HFFc6 (cell line): ENCODE measurements around the gene TLCD3B. TPM values are rescaled to one million over a fixed set of nuclear protein-coding genes. Genes with fewer than 3 reads are reported as not detected.
"Not testable (repeated sequence)": the region's sequence is repeated elsewhere in the genome, so short reads cannot be mapped to it uniquely, and the experiment has no call there.

Source experiments
- DNase-seq: peaks from one replicate; pipeline ENCODE4 v3.0.0-alpha.2; 2018
- H3K27ac Mint-ChIP-seq: 2 replicates; pipeline ENCODE4 v1.8.0; 2020; ENCODE audit warnings: mild to moderate bottlenecking, mixed read lengths
- H3K27me3 Mint-ChIP-seq: 2 replicates; pipeline ENCODE4 v1.8.0; 2021; ENCODE audit warnings: mild to moderate bottlenecking, moderate library complexity, mixed read lengths; ENCODE audit not compliant: insufficient read depth
- H3K36me3 Mint-ChIP-seq: 2 replicates; pipeline ENCODE4 v1.8.0; 2021; ENCODE audit warnings: low read depth, mixed read lengths
- H3K4me1 Mint-ChIP-seq: 2 replicates; pipeline ENCODE4 v1.8.0; 2020; ENCODE audit warnings: low read depth, mixed read lengths
- H3K4me3 Mint-ChIP-seq: 2 replicates; pipeline ENCODE4 v1.8.0; 2020; ENCODE audit warnings: mild to moderate bottlenecking, moderate library complexity, mixed read lengths
- H3K9me3 Mint-ChIP-seq: 2 replicates; pipeline ENCODE4 v1.8.0; 2020; ENCODE audit warnings: mild to moderate bottlenecking, mixed read lengths
- CTCF ChIP-seq: fragments of 200-600 bp; sonication (generic); IDR thresholded peaks from 2 replicates; pipeline ENCODE4 v1.5.0; 2021; ENCODE audit warnings: antibody characterized with exemption, mild to moderate bottlenecking
- total RNA-seq, 6 experiments: library from RNA; stranded (reverse); fragmentation: NEBNext Ultra II Directional; extraction: Animal tissue kit (Norgen Biotek cat#: 25700); gene quantifications; 2 replicates in 1 of 6; 3 replicates in 5 of 6; pipeline ENCODE4 v1.2.3, GENCODE V29; 2021

TLCD3B gene
- total RNA-seq, 6 experiments from 2014 or later = 0.28 to 0.39 (median 0.33) TPM; not detected in 2

GRCh38 chr16:30018731-30019158, 12.3 kb downstream of the TLCD3B start:
- Mint-ChIP-seq H3K4me3 (no peak overlapping the region), H3K4me1 (peaks cover 18% of the 10 kb centered on the region), H3K27me3 (peaks cover 7% of the 10 kb centered on the region), H3K9me3 (no peaks in the 10 kb centered on the region), H3K27ac (no peak overlapping the region), H3K36me3 (no peaks in the 10 kb centered on the region)
- DNase-seq = peak; percentile 21
- TF ChIP-seq CTCF = no peak

GRCh38 chr16:30017937-30018336, 13.1 kb downstream of the TLCD3B start:
- H3K4me1 Mint-ChIP-seq = peaks cover 18% of the 10 kb centered on the region
- H3K36me3 Mint-ChIP-seq, DNase-seq, H3K27ac Mint-ChIP-seq, H3K4me3 Mint-ChIP-seq, H3K9me3 Mint-ChIP-seq, H3K27me3 Mint-ChIP-seq: not testable (repeated sequence)

GRCh38 chr16:30017277-30017656, 13.8 kb downstream of the TLCD3B start:
- no peak overlapping the region for H3K27ac Mint-ChIP-seq
- H3K9me3 Mint-ChIP-seq = no peaks in the 10 kb centered on the region
- H3K4me3 Mint-ChIP-seq = no peak overlapping the region
- no peak for TF ChIP-seq CTCF
- peaks cover 18% of the 10 kb centered on the region for H3K4me1 Mint-ChIP-seq
- no peaks in the 10 kb centered on the region for H3K36me3 Mint-ChIP-seq
- H3K27me3 Mint-ChIP-seq = peaks cover 3% of the 10 kb centered on the region
- no peak for DNase-seq

GRCh38 chr16:30016555-30017276, 14.4 kb downstream of the TLCD3B start:
- H3K9me3 Mint-ChIP-seq = no peaks in the 10 kb centered on the region
- no peaks in the 10 kb centered on the region for H3K36me3 Mint-ChIP-seq
- no peak for DNase-seq
- no peak overlapping the region for H3K27ac Mint-ChIP-seq
- H3K27me3 Mint-ChIP-seq = peaks cover 8% of the 10 kb centered on the region
- TF ChIP-seq CTCF = no peak
- H3K4me1 Mint-ChIP-seq = peaks cover 18% of the 10 kb centered on the region
- no peak overlapping the region for H3K4me3 Mint-ChIP-seq

GRCh38 chr16:30015450-30015849, 15.6 kb downstream of the TLCD3B start:
- not testable (repeated sequence) for H3K9me3 Mint-ChIP-seq, H3K27ac Mint-ChIP-seq, H3K27me3 Mint-ChIP-seq, DNase-seq, H3K36me3 Mint-ChIP-seq, H3K4me3 Mint-ChIP-seq
- peaks cover 13% of the 10 kb centered on the region for H3K4me1 Mint-ChIP-seq

- H3K4me3 Mint-ChIP-seq, H3K27ac Mint-ChIP-seq, H3K9me3 Mint-ChIP-seq, H3K4me1 Mint-ChIP-seq, DNase-seq, H3K36me3 Mint-ChIP-seq: not testable (repeated sequence)
- H3K27me3 Mint-ChIP-seq = peaks cover 22% of the 10 kb centered on the region
These were observed 18.5 kb downstream of the TLCD3B start for GRCh38 chr16:30012598-30012997.

GRCh38 chr16:30011714-30012504, 19.2 kb downstream of the TLCD3B start:
- Mint-ChIP-seq H3K27me3 (peaks cover 21% of the 10 kb centered on the region), H3K4me3 (peak overlapping the region; percentile 48), H3K36me3 (no peaks in the 10 kb centered on the region), H3K4me1 (no peaks in the 10 kb centered on the region), H3K9me3 (no peaks in the 10 kb centered on the region), H3K27ac (no peak overlapping the region)
- DNase-seq = no peak
- no peak for TF ChIP-seq CTCF
